Colon (tissue), 2 donors: ENCODE data around the gene GNPAT.

Source experiments
- FAIRE-seq: peaks from 2 replicates; lab custom pipeline; 2012; peaks lifted over from hg19 to GRCh38; lab: Jason Lieb, UNC
- donor health status: control.
- donor health status: control.

GNPAT gene

DNA sequence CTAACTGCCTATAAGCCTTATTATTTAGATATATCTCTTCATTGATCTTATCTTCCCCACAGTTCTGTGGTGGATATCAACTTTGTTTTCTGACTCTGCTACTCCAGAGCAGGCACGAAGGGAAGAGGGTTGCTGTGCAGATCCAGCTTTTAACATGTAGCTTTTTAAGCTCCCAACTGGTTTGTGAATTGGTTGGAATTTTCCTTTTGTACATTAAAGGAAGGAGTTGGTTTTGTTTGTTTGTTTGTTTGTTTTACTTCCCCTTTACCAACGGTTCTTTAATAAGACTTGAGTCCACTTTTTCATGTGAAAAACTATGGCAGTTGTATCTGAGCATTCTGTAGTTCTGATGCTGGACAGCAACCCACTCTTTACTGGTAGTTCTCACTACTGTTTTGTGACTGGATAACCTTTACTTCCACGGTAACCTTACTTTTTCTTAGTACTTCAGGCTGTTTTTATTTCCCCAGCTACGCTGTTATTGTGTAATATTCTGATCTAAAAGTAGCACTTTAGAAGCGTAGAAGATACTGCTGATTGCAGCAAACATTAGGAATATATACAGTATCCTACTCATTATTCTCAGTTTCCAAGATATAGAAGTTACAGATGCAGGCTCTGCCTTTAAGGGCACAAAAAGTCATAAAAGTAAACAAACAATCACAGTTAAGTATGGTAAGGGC, 1.6 kb downstream of the GNPAT start:
- no peak for FAIRE-seq

- FAIRE-seq = no peak
Observed at GRCh38 chr1:231248778-231249177, 7.8 kb downstream of the GNPAT start.

DNA sequence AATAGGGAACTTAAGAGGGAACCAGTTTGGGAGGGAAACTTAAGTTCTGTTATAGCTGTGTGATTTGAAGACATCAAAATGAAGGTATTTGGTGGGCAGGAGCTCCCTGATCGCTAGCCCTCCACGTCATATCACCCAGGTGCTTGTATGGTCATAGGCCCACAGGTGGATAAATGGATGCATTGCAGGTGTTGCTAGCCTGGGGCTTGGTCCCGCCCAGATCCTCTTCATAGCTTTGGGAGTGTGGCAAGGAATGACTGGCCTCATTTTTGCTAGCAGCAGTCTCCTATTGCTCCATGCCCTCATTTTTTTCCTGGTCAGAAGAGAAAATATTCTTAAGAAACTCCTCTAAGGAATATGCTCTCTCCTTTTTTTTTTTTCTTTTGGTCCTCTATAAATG, 11.3 kb downstream of the GNPAT start:
- FAIRE-seq = no peak

DNA sequence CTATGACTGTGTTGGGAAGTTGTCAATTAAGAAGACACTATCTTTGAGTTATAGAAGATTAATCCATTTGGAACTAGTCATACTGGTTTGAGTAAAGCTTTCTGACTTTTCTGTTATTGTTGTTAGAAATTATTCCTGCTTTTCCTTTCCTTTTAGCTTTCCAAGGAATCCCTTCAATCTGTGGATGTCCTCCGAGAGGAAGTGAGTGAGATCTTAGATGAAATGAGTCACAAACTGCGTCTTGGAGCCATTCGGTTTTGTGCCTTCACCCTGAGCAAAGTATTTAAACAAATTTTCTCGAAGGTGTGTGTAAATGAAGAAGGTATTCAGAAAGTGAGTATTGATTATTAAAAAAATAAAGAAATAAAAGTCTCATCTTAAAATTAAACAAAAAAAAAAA, 19.3 kb downstream of the GNPAT start:
- FAIRE-seq = no peak

DNA sequence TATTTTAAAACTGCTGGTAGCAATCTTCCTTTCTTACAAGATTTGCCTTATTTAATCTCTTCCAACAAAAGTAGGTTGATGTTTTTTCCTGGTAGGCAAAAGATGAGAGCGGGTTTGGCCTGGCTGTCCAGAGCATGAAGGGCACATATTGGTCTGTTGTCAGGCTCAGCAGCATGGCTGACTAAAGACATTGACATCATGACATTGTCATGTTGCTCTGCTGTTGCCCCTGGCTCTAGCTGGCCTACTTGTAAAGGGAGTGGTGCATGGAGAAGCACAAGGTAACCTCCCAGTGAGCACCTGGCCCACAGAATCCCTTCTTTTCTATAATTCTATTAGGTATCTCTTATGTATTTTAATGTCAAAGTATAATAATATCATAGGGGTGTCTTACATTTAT, 23.6 kb downstream of the GNPAT start:
- FAIRE-seq = no peak

GRCh38 chr1:231265379-231265778, 24.4 kb downstream of the GNPAT start:
- FAIRE-seq = no peak

DNA sequence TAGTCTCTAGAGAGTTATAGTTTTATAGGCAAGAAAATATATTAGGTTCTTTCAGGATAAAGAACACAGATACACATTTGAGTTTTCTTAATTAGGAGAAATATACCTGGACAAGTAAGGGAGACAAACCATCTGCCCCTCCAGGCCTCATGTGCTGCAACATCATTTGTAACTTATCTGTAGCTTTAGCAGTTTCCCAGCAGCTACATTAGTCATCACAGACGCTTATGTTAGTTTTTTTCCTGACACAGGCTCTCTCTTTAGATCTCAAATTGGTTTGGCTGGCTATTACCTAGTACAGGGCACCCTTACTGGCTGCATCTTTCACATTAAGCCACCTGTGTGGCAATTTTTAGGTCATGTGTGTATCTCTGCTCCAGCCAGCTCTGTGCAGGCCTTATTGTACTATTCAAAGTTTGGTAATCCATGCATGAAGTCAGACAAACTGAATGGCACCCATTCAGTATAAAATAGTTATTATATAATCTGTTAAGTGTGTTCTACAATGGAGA, 25.9 kb downstream of the GNPAT start:
- FAIRE-seq = no peak

GRCh38 chr1:231272173-231272572, 31.2 kb downstream of the GNPAT start:
- no peak for FAIRE-seq

GRCh38 chr1:231272880-231273279, 31.9 kb downstream of the GNPAT start:
- no peak for FAIRE-seq

DNA sequence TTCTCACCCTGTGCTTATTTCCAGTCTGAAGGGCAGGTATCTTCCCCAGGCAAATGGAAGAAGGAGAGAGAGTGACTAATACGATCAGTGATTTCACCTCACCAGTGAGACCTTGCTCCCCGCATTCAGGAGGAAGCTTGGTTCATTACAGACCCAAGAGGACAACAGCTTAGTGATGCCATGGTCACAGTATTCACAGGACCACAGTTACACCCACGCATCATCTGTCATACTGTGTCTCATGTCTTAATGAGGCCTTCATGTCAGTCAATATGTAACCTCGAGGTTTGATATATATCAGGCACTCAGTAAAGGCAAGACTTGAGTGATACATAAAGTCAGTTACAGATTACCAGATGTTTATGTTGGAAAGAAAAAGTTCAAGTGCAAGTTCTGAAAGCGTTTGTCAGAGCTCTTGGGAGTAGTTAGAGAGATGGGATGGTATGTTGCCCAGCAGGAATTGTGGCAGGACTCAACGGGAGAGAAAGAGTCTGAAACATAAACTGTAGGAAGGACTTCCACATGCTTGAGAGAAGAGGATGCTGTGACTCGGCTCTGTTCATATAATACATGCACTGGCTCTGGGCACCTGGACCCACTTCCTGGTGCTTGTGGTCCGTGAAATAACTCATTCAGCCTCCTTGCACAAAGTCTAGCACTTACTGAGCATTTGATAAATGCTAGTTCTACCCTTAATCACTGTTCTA, 33.3 kb downstream of the GNPAT start:
- no peak for FAIRE-seq

DNA sequence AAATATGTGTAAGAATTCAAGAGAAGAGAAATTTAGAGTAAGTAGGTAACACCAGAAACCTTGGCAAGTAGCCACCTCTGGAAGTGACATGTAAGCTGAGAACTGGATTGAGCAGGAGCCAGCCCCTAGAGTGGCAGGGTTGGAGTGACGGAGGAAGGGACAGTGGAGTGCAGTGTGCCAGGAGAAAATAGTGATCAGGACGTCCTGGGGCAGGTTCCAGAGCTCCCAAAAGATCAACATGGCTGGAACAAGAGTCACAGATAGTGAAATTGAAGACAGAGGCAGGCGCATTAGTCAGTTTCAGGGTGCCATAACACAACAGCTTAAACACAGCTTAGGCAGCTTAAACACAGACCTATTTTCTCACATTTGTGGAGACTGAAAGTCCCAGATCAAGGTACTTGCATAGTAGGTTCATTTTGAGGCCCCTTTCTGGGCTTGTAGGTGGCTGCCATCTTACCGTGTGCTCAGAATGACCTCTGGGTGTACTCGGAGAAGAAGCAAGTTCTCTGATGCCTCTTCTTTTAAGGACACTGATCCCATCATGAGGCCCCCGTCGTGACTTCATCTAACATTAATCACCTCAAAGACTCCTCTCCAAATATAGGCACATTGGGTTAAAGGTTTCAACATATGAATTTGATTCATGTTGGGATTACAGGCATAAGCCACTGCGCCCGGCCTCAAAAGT, 37.2 kb downstream of the GNPAT start:
- no peak for FAIRE-seq

DNA sequence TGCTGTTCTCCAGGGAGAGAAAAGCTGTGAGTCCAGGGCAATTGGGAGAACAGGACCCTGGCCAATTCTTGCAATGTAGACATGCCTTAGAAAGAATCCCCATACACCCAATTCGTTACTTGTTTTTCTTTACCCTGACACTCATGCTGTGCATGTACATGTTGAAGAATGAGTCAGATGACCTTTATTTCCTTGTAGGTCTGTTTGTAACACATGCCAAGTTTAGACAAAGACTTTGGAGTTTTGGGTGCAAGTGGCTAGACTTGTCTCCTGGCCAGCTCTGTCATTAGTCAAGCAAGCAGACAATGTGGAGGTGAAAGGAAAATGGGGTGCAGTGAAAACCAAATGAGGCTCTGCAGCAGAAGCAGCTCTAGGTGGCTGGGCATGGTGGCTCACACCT, 38.1 kb downstream of the GNPAT start:
- no peak for FAIRE-seq

DNA sequence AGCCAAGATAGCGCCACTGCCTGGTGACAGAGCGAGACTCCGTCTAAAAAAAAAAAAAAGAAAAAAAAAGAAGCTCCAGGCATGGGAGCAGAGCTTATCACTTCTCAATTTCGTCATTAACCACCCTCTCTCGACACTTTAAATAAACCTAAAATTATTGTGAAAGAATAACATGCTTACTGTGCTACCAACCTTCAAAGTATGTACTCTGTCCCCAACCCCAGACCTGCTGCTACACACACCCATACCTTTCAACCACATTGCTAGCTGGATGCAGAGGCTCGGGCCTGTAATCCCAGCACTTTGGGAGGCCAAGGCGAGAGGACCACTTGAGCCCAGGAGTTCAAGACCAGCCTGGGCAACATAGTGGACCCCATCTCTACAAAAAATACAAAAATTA, 38.7 kb downstream of the GNPAT start:
- FAIRE-seq = no peak

DNA sequence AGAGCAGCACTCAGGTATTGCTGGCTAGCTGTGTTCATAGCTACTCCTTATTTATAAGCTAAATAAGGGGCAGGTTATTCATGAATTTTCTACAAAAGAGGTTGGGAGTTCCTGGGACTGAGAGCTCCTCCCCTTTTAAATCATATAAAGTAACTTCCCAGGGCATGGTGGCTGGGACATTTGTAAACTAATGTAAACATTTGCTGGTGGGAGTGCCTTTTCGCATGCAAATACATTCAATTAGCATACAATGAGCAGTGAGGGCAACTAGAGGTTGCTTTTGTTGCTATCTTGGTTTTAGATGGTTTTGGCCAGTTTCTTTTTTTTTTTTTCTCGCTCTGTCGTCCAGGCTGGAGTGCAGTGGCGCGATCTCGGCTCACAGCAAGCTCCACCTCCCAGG, 43.4 kb downstream of the GNPAT start:
- FAIRE-seq = no peak

DNA sequence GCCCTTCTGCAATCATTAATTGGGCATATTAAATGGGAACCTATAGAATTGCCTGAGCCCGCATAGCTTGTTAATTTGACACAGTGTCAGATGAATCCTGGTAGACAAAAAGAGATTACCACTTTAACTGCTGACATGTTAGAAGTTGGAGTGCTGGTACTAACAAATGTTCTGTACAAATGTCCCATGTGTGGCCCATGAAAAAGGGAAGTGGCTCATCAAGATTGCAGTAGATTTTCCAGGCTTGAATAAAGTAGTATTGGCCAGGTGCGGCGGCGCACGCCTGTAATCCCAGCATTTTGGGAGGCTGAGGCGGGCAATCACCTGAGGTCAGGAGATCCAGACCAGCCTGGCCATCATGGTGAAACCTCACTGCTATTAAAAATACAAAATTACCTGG, 45.6 kb downstream of the GNPAT start:
- FAIRE-seq = no peak

DNA sequence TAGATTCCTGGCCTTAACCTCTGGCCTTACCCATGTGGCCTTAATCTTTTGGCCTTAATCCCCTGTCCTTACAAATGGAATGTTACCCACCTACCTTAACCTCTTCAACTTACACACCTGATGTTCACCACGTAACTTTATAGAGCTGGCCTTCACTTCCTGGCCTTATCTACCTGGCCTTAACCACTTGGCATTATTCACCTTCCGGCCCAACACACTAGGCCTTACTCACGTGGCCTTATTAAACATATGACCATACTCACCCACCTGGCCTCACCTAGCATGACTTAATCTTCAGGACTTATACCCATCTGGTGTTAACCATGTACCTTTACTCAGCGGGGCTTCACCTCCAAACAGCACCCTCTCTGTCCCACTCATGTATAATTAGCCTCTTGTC, 54.9 kb downstream of the GNPAT start:
- no peak for FAIRE-seq

DNA sequence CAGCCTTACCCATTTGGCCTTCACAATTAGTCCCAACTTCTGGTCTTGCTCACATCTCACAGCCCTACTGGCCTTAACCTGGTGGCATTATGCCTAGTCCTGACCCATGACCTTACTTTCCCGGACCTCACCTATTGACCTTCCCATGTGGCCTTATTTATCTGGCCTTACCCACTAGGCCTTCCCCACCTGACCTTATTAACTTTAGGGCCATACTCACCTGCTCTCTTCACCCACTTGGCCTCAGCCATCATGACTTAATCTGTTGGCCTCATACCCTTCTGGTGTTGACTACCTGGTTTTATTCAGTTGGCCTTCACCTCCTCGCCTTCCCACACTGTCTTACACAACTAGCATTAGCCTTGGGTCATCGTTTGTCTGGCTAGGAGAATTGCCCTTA, 61.0 kb downstream of the GNPAT start:
- no peak for FAIRE-seq

DNA sequence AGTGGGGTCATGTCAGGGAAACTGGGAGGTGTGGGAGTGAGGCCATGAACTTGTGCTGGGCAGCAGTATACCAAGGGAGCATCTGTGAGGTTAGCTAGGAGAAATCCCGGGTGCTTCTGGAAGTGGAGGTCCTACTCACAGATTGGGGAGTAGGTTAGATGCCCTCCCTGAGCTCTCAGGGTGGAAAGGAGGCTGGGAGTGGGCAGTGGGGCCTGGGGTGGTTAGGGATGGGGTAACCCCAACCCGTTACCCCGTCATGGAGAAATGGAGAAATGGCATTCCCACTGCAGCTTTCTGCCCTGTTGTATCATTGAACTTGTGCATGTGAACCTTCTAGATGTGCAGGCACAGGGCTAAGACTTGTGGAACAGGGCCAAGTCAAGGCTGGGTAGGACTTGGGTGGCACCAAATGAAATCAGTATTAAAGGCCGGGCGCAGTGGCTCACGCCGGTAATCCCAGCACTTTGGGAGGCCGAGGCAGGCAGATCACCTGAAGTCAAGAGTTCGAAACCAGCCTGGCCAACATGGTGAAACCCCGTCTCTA, 69.5 kb downstream of the GNPAT start:
- no peak for FAIRE-seq

- FAIRE-seq = no peak
Observed at GRCh38 chr1:231311720-231312431, 70.9 kb downstream of the GNPAT start.

DNA sequence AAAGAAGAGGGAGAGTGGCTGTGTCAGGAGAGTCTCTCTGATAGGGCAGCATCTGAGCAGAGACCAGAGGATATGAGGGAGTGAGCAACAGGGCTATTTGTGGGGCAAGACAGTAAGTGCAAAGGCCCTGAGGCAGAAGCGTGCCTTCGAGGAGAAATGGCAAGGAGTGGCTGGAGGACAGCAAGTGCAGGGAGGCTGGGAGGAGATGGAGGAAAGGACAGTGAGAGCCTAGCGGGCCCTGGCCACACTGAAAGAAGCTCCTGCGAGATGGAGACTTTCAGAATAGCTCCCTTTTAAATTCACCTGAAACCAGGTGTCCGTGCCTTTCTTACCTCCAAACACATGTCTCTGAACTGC, 71.4 kb downstream of the GNPAT start:
- no peak for FAIRE-seq

- no peak for FAIRE-seq
Observed at GRCh38 chr1:231313661-231314060, 72.6 kb downstream of the GNPAT start.

DNA sequence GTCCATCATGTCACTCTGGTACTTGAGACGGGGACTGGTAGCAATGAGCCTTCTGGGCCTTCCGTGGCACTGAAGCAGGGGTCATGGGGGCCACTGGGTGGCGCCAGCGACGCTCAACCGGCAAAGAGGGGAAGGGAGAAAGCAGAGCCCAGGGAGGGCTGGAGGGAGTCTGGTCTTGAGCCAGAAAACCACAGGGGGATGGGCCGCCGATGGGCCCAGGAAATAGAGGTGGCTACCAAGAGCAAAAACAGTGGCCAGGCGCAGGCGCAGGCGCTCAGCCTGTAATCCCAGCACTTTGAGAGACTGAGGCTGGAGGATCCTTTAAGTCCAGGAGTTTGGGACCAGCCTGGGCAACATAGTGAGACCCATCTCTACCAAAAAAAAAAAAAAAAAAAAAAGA, 74.9 kb downstream of the GNPAT start:
- FAIRE-seq = no peak
